ENCODE data around the gene GPR150. TPM values are rescaled to one million over a fixed set of nuclear protein-coding genes. Genes with fewer than 3 reads are reported as not detected.

GPR150 gene
- total RNA-seq, 1 donor from 2014 or later = not detected

GRCh38 chr5:95623706-95624105 lies 3.8 kb downstream of the GPR150 start:
- Mint-ChIP-seq H3K36me3 (peaks cover under 1% of the 10 kb centered on the region), H3K4me3 (no peak overlapping the region), H3K9me3 (no peaks in the 10 kb centered on the region), H3K27ac (no peak overlapping the region), H3K4me1 (ENCODE audit: unreplicated experiment) (peaks cover 9% of the 10 kb centered on the region), H3K27me3 (peaks cover 61% of the 10 kb centered on the region)
- DNase-seq (ENCODE audit: extremely low spot score, unreplicated experiment) = no peak
- TF ChIP-seq CTCF (conservative IDR thresholded peaks at IDR 0.05) = no peak

- H3K4me3 Mint-ChIP-seq = no peak overlapping the region
- H3K36me3 Mint-ChIP-seq = no peaks in the 10 kb centered on the region
- H3K4me1 Mint-ChIP-seq (ENCODE audit: unreplicated experiment) = peaks cover 6% of the 10 kb centered on the region
- no peak for DNase-seq (ENCODE audit: extremely low spot score, unreplicated experiment)
- H3K27me3 Mint-ChIP-seq = peaks cover 54% of the 10 kb centered on the region
- H3K27ac Mint-ChIP-seq = no peak overlapping the region
- H3K9me3 Mint-ChIP-seq = no peaks in the 10 kb centered on the region
- no peak for TF ChIP-seq CTCF (conservative IDR thresholded peaks at IDR 0.05)
Observed at GRCh38 chr5:95624368-95624767, 4.5 kb downstream of the GPR150 start.

GRCh38 chr5:95626701-95627100 lies 6.8 kb downstream of the GPR150 start:
- peaks cover 42% of the 10 kb centered on the region for H3K27me3 Mint-ChIP-seq
- no peak for TF ChIP-seq CTCF (conservative IDR thresholded peaks at IDR 0.05)

GRCh38 chr5:95627971-95628810 lies 8.3 kb downstream of the GPR150 start:
- no peak overlapping the region for H3K27ac Mint-ChIP-seq
- no peak overlapping the region for H3K4me3 Mint-ChIP-seq
- no peaks in the 10 kb centered on the region for H3K36me3 Mint-ChIP-seq
- peaks cover 27% of the 10 kb centered on the region for H3K27me3 Mint-ChIP-seq
- no peaks in the 10 kb centered on the region for H3K4me1 Mint-ChIP-seq (ENCODE audit: unreplicated experiment)
- TF ChIP-seq CTCF (conservative IDR thresholded peaks at IDR 0.05) = no peak
- no peak for DNase-seq (ENCODE audit: extremely low spot score, unreplicated experiment)
- H3K9me3 Mint-ChIP-seq = no peaks in the 10 kb centered on the region

More at GRCh38 chr5:95626701-95627100, 6.8 kb downstream of the GPR150 start:
- no peak overlapping the region for H3K4me3 Mint-ChIP-seq
- H3K36me3 Mint-ChIP-seq = no peaks in the 10 kb centered on the region
- no peak for DNase-seq (ENCODE audit: extremely low spot score, unreplicated experiment)
- H3K9me3 Mint-ChIP-seq = no peaks in the 10 kb centered on the region
- no peak overlapping the region for H3K27ac Mint-ChIP-seq
- no peaks in the 10 kb centered on the region for H3K4me1 Mint-ChIP-seq (ENCODE audit: unreplicated experiment)

GRCh38 chr5:95628933-95629332 lies 9.0 kb downstream of the GPR150 start:
- no peak overlapping the region for H3K27ac Mint-ChIP-seq
- no peaks in the 10 kb centered on the region for H3K9me3 Mint-ChIP-seq
- no peak overlapping the region for H3K4me3 Mint-ChIP-seq
- H3K4me1 Mint-ChIP-seq (ENCODE audit: unreplicated experiment) = no peaks in the 10 kb centered on the region
- no peaks in the 10 kb centered on the region for H3K36me3 Mint-ChIP-seq
- TF ChIP-seq CTCF (conservative IDR thresholded peaks at IDR 0.05) = no peak
- H3K27me3 Mint-ChIP-seq = peaks cover 20% of the 10 kb centered on the region
- DNase-seq (ENCODE audit: extremely low spot score, unreplicated experiment) = no peak
